ENCODE results near the gene CCDC120. TPM values are rescaled to one million over a fixed set of nuclear protein-coding genes. Genes with fewer than 3 reads are reported as not detected.

The CCDC120 gene
- polyA plus RNA-seq, 1 donor from 2014 or later, result 3.1 TPM

GRCh38 chrX:49019599-49020249, 39.1 kb upstream of the CCDC120 start:
- H4K20me1 ChIP-seq (ENCODE audit: insufficient read depth), result no peaks in the 10 kb centered on the region
- H3K9me2 ChIP-seq (ENCODE audit: insufficient read depth, low read length), result no peaks in the 10 kb centered on the region
- no peaks in the 10 kb centered on the region for H3F3A ChIP-seq (ENCODE audit: insufficient read depth, low read length, poor library complexity, severe bottlenecking)
- TF ChIP-seq EZH2 (IDR thresholded peaks at IDR 0.05; ENCODE audit: borderline replicate concordance, insufficient read depth, low read length, poor library complexity, severe bottlenecking), result no peak
- TF ChIP-seq EP300 (conservative IDR thresholded peaks at IDR 0.05; ENCODE audit: poor library complexity, severe bottlenecking), result no peak
- TF ChIP-seq SMC3 (conservative IDR thresholded peaks at IDR 0.05; ENCODE audit: poor library complexity), result no peak
- no peak for TF ChIP-seq POLR2AphosphoS5 (IDR thresholded peaks at IDR 0.05)
- TF ChIP-seq REST (IDR thresholded peaks at IDR 0.05; ENCODE audit: borderline replicate concordance), result no peak
- TF ChIP-seq TAF1 (IDR thresholded peaks at IDR 0.05; ENCODE audit: low read depth), result no peak
- no peak for TF ChIP-seq MXI1 (conservative IDR thresholded peaks at IDR 0.05; ENCODE audit: poor library complexity, severe bottlenecking)
- TF ChIP-seq RAD21 (conservative IDR thresholded peaks at IDR 0.05), result no peak
- TF ChIP-seq CTCF (IDR thresholded peaks at IDR 0.05; ENCODE audit: poor library complexity, severe bottlenecking), result no peak
- no peak overlapping the region for H3K27ac ChIP-seq (ENCODE audit: low read length)
- no peaks in the 10 kb centered on the region for H3K36me3 ChIP-seq (ENCODE audit: insufficient read depth, low read length)
- no peaks in the 10 kb centered on the region for H3K79me2 ChIP-seq (replicated peaks; ENCODE audit: insufficient read depth, low read length)
- no peaks in the 10 kb centered on the region for H3K27me3 ChIP-seq (ENCODE audit: insufficient read depth, low read depth, low read length)
- H2AFZ ChIP-seq (ENCODE audit: low read depth, low read length), result no peak overlapping the region
- H3K9ac ChIP-seq (ENCODE audit: low read length), result no peak overlapping the region
- H3K4me3 ChIP-seq (ENCODE audit: low read length), result no peak overlapping the region
- no peaks in the 10 kb centered on the region for H3K9me3 ChIP-seq (ENCODE audit: low read length)
- no peak overlapping the region for H3K4me2 ChIP-seq (ENCODE audit: low read length)

GRCh38 chrX:49029876-49030275, 28.9 kb upstream of the CCDC120 start:
- no peak overlapping the region for H2AFZ ChIP-seq (ENCODE audit: low read depth, low read length)
- no peak overlapping the region for H3K4me3 ChIP-seq (ENCODE audit: low read length)
- no peaks in the 10 kb centered on the region for H3K9me2 ChIP-seq (ENCODE audit: insufficient read depth, low read length)
- H4K20me1 ChIP-seq (ENCODE audit: insufficient read depth), result no peaks in the 10 kb centered on the region
- no peak overlapping the region for H3K27ac ChIP-seq (ENCODE audit: low read length)
- H3K79me2 ChIP-seq (replicated peaks; ENCODE audit: insufficient read depth, low read length), result no peaks in the 10 kb centered on the region
- H3K9ac ChIP-seq (ENCODE audit: low read length), result no peak overlapping the region
- H3K27me3 ChIP-seq (ENCODE audit: insufficient read depth, low read depth, low read length), result no peaks in the 10 kb centered on the region
- H3F3A ChIP-seq (ENCODE audit: insufficient read depth, low read length, poor library complexity, severe bottlenecking), result no peaks in the 10 kb centered on the region
- TF ChIP-seq CTCF (IDR thresholded peaks at IDR 0.05; ENCODE audit: poor library complexity, severe bottlenecking) (no peak), RAD21 (conservative IDR thresholded peaks at IDR 0.05) (no peak), TAF1 (IDR thresholded peaks at IDR 0.05; ENCODE audit: low read depth) (no peak), EZH2 (IDR thresholded peaks at IDR 0.05; ENCODE audit: borderline replicate concordance, insufficient read depth, low read length, poor library complexity, severe bottlenecking) (no peak), MXI1 (conservative IDR thresholded peaks at IDR 0.05; ENCODE audit: poor library complexity, severe bottlenecking) (no peak), EP300 (conservative IDR thresholded peaks at IDR 0.05; ENCODE audit: poor library complexity, severe bottlenecking) (no peak), POLR2AphosphoS5 (IDR thresholded peaks at IDR 0.05) (no peak), SMC3 (conservative IDR thresholded peaks at IDR 0.05; ENCODE audit: poor library complexity) (no peak), REST (IDR thresholded peaks at IDR 0.05; ENCODE audit: borderline replicate concordance) (no peak)
- H3K9me3 ChIP-seq (ENCODE audit: low read length), result no peaks in the 10 kb centered on the region
- H3K4me2 ChIP-seq (ENCODE audit: low read length), result no peak overlapping the region
- H3K36me3 ChIP-seq (ENCODE audit: insufficient read depth, low read length), result no peaks in the 10 kb centered on the region

Measured in neural cell (in vitro differentiated cells).